ENCODE data around the gene GDF10.

The GDF10 gene

GRCh38 chr10:47330366-47330765, 30.4 kb downstream of the GDF10 start:
- no peak overlapping the region for H3K27ac ChIP-seq
- DNase-seq (ENCODE audit: low read depth, low spot score), result no peak

- no peak for DNase-seq (ENCODE audit: low read depth, low spot score)
- no peak overlapping the region for H3K27ac ChIP-seq
These were observed 30.8 kb downstream of the GDF10 start for GRCh38 chr10:47330804-47331203.

GRCh38 chr10:47331491-47331890, 31.5 kb downstream of the GDF10 start:
- no peak overlapping the region for H3K27ac ChIP-seq
- DNase-seq (ENCODE audit: low read depth, low spot score), result no peak

GRCh38 chr10:47331954-47332353, 32.0 kb downstream of the GDF10 start:
- DNase-seq (ENCODE audit: low read depth, low spot score), result no peak
- no peak overlapping the region for H3K27ac ChIP-seq

- DNase-seq (ENCODE audit: low read depth, low spot score), result no peak
These were observed 32.4 kb downstream of the GDF10 start for GRCh38 chr10:47332371-47332770.

GRCh38 chr10:47332946-47333345, 32.9 kb downstream of the GDF10 start:
- no peak for DNase-seq (ENCODE audit: low read depth, low spot score)
- H3K27ac ChIP-seq, result no peak overlapping the region

More at GRCh38 chr10:47332371-47332770, 32.4 kb downstream of the GDF10 start:
- H3K27ac ChIP-seq, result no peak overlapping the region

- no peak for DNase-seq (ENCODE audit: low read depth, low spot score)
- no peak overlapping the region for H3K27ac ChIP-seq
These were observed 33.5 kb downstream of the GDF10 start for GRCh38 chr10:47333532-47333931.

GRCh38 chr10:47334466-47335295, 34.7 kb downstream of the GDF10 start:
- no peak overlapping the region for H3K27ac ChIP-seq
- no peak for DNase-seq (ENCODE audit: low read depth, low spot score)

- no peak overlapping the region for H3K27ac ChIP-seq
- no peak for DNase-seq (ENCODE audit: low read depth, low spot score)
These were observed 35.9 kb downstream of the GDF10 start for GRCh38 chr10:47335906-47336305.

- H3K27ac ChIP-seq, result no peak overlapping the region
- no peak for DNase-seq (ENCODE audit: low read depth, low spot score)
These were observed 36.6 kb downstream of the GDF10 start for GRCh38 chr10:47336387-47337134.

- DNase-seq (ENCODE audit: low read depth, low spot score), result no peak
- no peak overlapping the region for H3K27ac ChIP-seq
These were observed 37.3 kb downstream of the GDF10 start for GRCh38 chr10:47337310-47337709.

- no peak for DNase-seq (ENCODE audit: low read depth, low spot score)
- H3K27ac ChIP-seq, result no peak overlapping the region
These were observed 39.3 kb downstream of the GDF10 start for GRCh38 chr10:47339186-47339735.

- no peak for DNase-seq (ENCODE audit: low read depth, low spot score)
- H3K27ac ChIP-seq, result no peak overlapping the region
These were observed 40.0 kb downstream of the GDF10 start for GRCh38 chr10:47339759-47340607.

GRCh38 chr10:47340608-47341170, 40.7 kb downstream of the GDF10 start:
- no peak for DNase-seq (ENCODE audit: low read depth, low spot score)
- no peak overlapping the region for H3K27ac ChIP-seq

- no peak overlapping the region for H3K27ac ChIP-seq
- DNase-seq (ENCODE audit: low read depth, low spot score), result no peak
These were observed 45.2 kb downstream of the GDF10 start for GRCh38 chr10:47344996-47345870.

GRCh38 chr10:47346581-47347302, 46.7 kb downstream of the GDF10 start:
- DNase-seq (ENCODE audit: low read depth, low spot score), result no peak
- H3K27ac ChIP-seq, result no peak overlapping the region

- DNase-seq (ENCODE audit: low read depth, low spot score), result no peak
- no peak overlapping the region for H3K27ac ChIP-seq
These were observed 47.3 kb downstream of the GDF10 start for GRCh38 chr10:47347303-47347675.

- no peak for DNase-seq (ENCODE audit: low read depth, low spot score)
- no peak within 1 kb of the TSS for H3K27ac ChIP-seq
These were observed 48.2 kb downstream of the GDF10 start, which contains the start of gene RBP3 for GRCh38 chr10:47348138-47348651. Gene RBP3, plus strand, starts transcription at chr10:47348363. Its CDS starts 122 bp downstream, at chr10:47348485.

Data from epithelial cell of prostate (primary cell).